ENCODE measurements around the gene EXOC6B.

The EXOC6B gene

DNA sequence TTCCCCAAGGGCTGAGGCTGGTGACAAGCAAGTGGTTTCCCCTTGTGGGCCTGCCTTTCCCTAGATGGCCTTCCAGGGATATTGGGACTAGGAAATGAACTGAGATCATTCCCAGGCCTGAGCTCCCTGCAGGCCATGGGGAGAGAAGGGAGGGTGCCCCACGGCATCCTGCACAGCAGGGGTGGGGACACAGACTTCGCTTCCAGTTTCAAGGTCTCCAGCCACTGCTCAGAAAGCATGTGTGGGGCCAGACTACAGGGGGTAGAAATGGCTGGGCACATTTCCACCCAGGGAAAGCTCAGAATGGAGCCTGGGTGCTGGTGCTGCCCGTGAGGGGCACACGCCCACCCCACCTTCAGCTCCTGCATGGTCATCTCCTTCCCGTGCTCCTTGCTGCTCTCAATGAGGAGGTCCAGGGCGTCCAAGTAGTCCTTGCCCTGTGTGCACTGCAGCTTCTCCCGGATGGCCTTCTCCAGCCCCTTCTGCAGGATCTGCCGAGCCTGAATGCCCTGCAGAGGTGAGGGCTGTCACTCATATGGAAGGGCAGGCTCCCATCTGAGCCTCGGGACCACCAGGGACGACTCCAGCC, 691.3 kb downstream of the EXOC6B start:
- no peaks in the 10 kb centered on the region for H3K27me3 ChIP-seq (ENCODE audit: low read depth, low read length)

GRCh38 chr2:72133721-72134407, 692.0 kb downstream of the EXOC6B start:
- TF ChIP-seq EZH2phosphoT487 (IDR thresholded peaks at IDR 0.05; ENCODE audit: low read depth) (no peak), CTCF (IDR thresholded peaks at IDR 0.05; ENCODE audit: low read depth, low read length) (no peak)
- Histone ChIP-seq H3K4me2 (ENCODE audit: low read length) (no peak overlapping the region), H3K36me3 (replicated peaks; ENCODE audit: low read depth, low read length) (no peaks in the 10 kb centered on the region)

More for the DNA sequence above, 691.3 kb downstream of the EXOC6B start:
- Histone ChIP-seq H3K36me3 (replicated peaks; ENCODE audit: low read depth, low read length) (no peaks in the 10 kb centered on the region), H3K9me3 (ENCODE audit: insufficient read depth, low read length) (no peaks in the 10 kb centered on the region), H3K4me1 (ENCODE audit: low read length) (no peaks in the 10 kb centered on the region), H3K4me2 (ENCODE audit: low read length) (no peak overlapping the region), H3K9ac (ENCODE audit: low read length) (no peak overlapping the region), H2AFZ (ENCODE audit: low read depth, low read length) (no peak overlapping the region), H3K79me2 (ENCODE audit: low read length) (no peaks in the 10 kb centered on the region), H4K20me1 (ENCODE audit: insufficient read depth, low read length) (no peaks in the 10 kb centered on the region), H3K27ac (ENCODE audit: low read length) (no peak overlapping the region), H3K4me3 (ENCODE audit: low read length) (no peak overlapping the region)
- TF ChIP-seq CTCF (IDR thresholded peaks at IDR 0.05; ENCODE audit: low read depth, low read length) (no peak), EZH2phosphoT487 (IDR thresholded peaks at IDR 0.05; ENCODE audit: low read depth) (no peak)

DNA sequence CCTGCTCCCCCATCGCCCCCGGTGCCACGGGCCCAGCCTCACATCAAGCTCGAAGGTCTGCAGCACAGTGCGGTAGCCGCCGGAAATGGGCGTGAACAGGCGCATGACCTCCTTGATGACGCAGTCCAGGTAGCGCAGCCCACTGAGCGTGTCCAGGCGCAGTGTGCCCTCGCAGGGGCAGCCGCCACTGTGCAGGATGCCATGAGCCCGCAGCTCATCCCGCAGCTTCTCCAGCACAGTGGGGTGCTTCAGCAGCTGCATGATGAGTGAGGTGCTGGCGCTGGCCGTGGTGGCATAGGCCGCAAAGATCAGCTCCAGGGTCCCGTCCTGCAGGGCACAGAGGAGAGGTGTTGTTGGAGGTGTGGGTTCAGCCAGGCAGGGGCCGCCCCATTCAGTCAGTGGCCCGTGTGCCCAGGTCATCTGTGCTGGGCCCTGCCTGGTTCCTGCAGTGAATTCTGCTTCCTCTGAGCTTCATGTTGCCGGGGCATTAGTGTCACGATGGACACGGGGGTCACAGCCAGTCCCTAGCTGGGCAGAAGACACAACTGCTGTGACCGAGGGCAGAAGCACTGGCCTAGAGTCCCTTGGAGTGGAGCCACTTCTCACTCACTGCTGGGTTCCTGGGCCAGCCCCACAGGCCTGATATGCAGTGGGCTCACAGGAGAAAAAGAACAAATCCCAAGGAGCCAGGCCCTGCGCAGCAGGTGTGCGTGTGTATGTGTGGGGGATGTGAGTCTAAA, 692.7 kb downstream of the EXOC6B start:
- Histone ChIP-seq H3K27ac (ENCODE audit: low read length) (no peak overlapping the region), H3K4me1 (ENCODE audit: low read length) (no peaks in the 10 kb centered on the region), H3K27me3 (ENCODE audit: low read depth, low read length) (no peaks in the 10 kb centered on the region), H3K4me3 (ENCODE audit: low read length) (no peak overlapping the region), H3K9ac (ENCODE audit: low read length) (no peak overlapping the region), H3K36me3 (replicated peaks; ENCODE audit: low read depth, low read length) (no peaks in the 10 kb centered on the region), H3K79me2 (ENCODE audit: low read length) (no peaks in the 10 kb centered on the region), H2AFZ (ENCODE audit: low read depth, low read length) (no peak overlapping the region), H3K9me3 (ENCODE audit: insufficient read depth, low read length) (no peaks in the 10 kb centered on the region), H4K20me1 (ENCODE audit: insufficient read depth, low read length) (no peaks in the 10 kb centered on the region), H3K4me2 (ENCODE audit: low read length) (no peak overlapping the region)
- no peak for TF ChIP-seq CTCF (IDR thresholded peaks at IDR 0.05; ENCODE audit: low read depth, low read length)
- TF ChIP-seq EZH2phosphoT487 (IDR thresholded peaks at IDR 0.05; ENCODE audit: low read depth): no peak

More at GRCh38 chr2:72133721-72134407, 692.0 kb downstream of the EXOC6B start:
- Histone ChIP-seq H4K20me1 (ENCODE audit: insufficient read depth, low read length) (no peaks in the 10 kb centered on the region), H3K27me3 (ENCODE audit: low read depth, low read length) (no peaks in the 10 kb centered on the region), H3K4me1 (ENCODE audit: low read length) (no peaks in the 10 kb centered on the region), H3K27ac (ENCODE audit: low read length) (no peak overlapping the region), H2AFZ (ENCODE audit: low read depth, low read length) (no peak overlapping the region), H3K4me3 (ENCODE audit: low read length) (no peak overlapping the region), H3K9me3 (ENCODE audit: insufficient read depth, low read length) (no peaks in the 10 kb centered on the region), H3K9ac (ENCODE audit: low read length) (no peak overlapping the region), H3K79me2 (ENCODE audit: low read length) (no peaks in the 10 kb centered on the region)
